Renal cortical epithelial cell (primary cell): Measurements from ENCODE around the gene CTDSP1. TPM values are rescaled to one million over a fixed set of nuclear protein-coding genes. Genes with fewer than 3 reads are reported as not detected.
A peak's percentile ranks its signal among the peaks of the same experiment; 100 is the strongest.

ENCODE experiments used
- DNase-seq: peaks from one replicate; pipeline ENCODE4 v3.0.0-alpha.2; 2011; ENCODE audit warnings: low read depth
- total RNA-seq: library from RNA; depleted of rRNA; stranded (reverse); fragments of >200 nt; gene quantifications from 2 replicates; pipeline ENCODE4 v1.2.3, GENCODE V29; 2014

Gene CTDSP1
- total RNA-seq, 1 donor from 2014 or later: 65.2 TPM

GRCh38 chr2:218382785-218383184, 16.9 kb upstream of the CTDSP1 start:
- no peak for DNase-seq

GRCh38 chr2:218383892-218384519, 15.7 kb upstream of the CTDSP1 start:
- DNase-seq: no peak

- no peak for DNase-seq
These were observed 14.7 kb upstream of the CTDSP1 start for GRCh38 chr2:218384975-218385374.

- DNase-seq: no peak
These were observed 12.9 kb upstream of the CTDSP1 start for GRCh38 chr2:218386505-218387368.

- DNase-seq: peak; percentile 81
These were observed 12.1 kb upstream of the CTDSP1 start for GRCh38 chr2:218387369-218388194.

GRCh38 chr2:218389333-218390150, 10.1 kb upstream of the CTDSP1 start:
- DNase-seq: no peak

- no peak for DNase-seq
These were observed 8.5 kb upstream of the CTDSP1 start for GRCh38 chr2:218391202-218391601.

GRCh38 chr2:218392459-218392858, 7.2 kb upstream of the CTDSP1 start:
- DNase-seq: no peak

- DNase-seq: no peak
These were observed 6.7 kb upstream of the CTDSP1 start for GRCh38 chr2:218392891-218393462.

GRCh38 chr2:218393750-218394290, 5.8 kb upstream of the CTDSP1 start:
- no peak for DNase-seq

GRCh38 chr2:218394298-218395089, 5.2 kb upstream of the CTDSP1 start:
- DNase-seq: no peak

- DNase-seq: no peak
These were observed 4.6 kb upstream of the CTDSP1 start for GRCh38 chr2:218395090-218395444.

- no peak for DNase-seq
These were observed 4.2 kb upstream of the CTDSP1 start for GRCh38 chr2:218395456-218395825.

GRCh38 chr2:218395826-218396687, 3.6 kb upstream of the CTDSP1 start:
- peak; percentile 83 for DNase-seq

GRCh38 chr2:218396688-218397462, 2.8 kb upstream of the CTDSP1 start:
- peak; percentile 22 for DNase-seq

GRCh38 chr2:218397463-218397819, 2.2 kb upstream of the CTDSP1 start:
- DNase-seq: no peak

GRCh38 chr2:218397820-218398436, 1.7 kb upstream of the CTDSP1 start:
- DNase-seq: peak; percentile 70
